ENCODE data around the gene CRADD.

GRCh38 chr12:93684716-93685115 is 7.5 kb downstream of the CRADD start:
- TF ChIP-seq POLR2AphosphoS5 (IDR thresholded peaks at IDR 0.05) (no peak), CTCF (IDR thresholded peaks at IDR 0.05) (no peak), EP300 (IDR thresholded peaks at IDR 0.05) (no peak), POLR2A (IDR thresholded peaks at IDR 0.05; ENCODE audit: low read depth) (no peak)
